WERI-Rb-1 (cell line): ENCODE results near the gene FRA10AC1.

Experiments
- DNase-seq: peaks from one replicate; pipeline ENCODE4 v3.0.0-alpha.2; 2020
- H3K27ac ChIP-seq: fragments of 250-450 bp; sonication (Bioruptor Pico); 2 replicates; pipeline ENCODE4 v1.5.1; 2020; ENCODE audit warnings: mild to moderate bottlenecking, moderate library complexity
- H3K27me3 ChIP-seq: fragments of 250-450 bp; sonication (Bioruptor Pico); 2 replicates; pipeline ENCODE4 v1.5.1; 2021; ENCODE audit warnings: mild to moderate bottlenecking, low read depth, moderate library complexity; ENCODE audit not compliant: insufficient read depth, severe bottlenecking
- H3K36me3 ChIP-seq: fragments of 250-450 bp; sonication (Bioruptor Pico); 2 replicates; pipeline ENCODE4 v1.5.1; 2020; ENCODE audit warnings: mild to moderate bottlenecking, moderate library complexity
- H3K4me3 ChIP-seq: 2 replicates; pipeline ENCODE4 v1.5.1; 2011; ENCODE audit warnings: low read depth, mild to moderate bottlenecking, control low read depth, low read length
- H3K9me3 ChIP-seq: fragments of 250-450 bp; sonication (Bioruptor Pico); 2 replicates; pipeline ENCODE4 v1.5.1; 2021; ENCODE audit warnings: mild to moderate bottlenecking, moderate library complexity; ENCODE audit not compliant: severe bottlenecking
- CTCF ChIP-seq: IDR thresholded peaks from 2 replicates; pipeline ENCODE4 v1.5.1; 2011; ENCODE audit warnings: low read depth, mild to moderate bottlenecking, control low read depth, inconsistent platforms, low read length

Gene FRA10AC1

GRCh38 chr10:93719901-93720300 is 17.5 kb upstream of the FRA10AC1 start:
- Histone ChIP-seq H3K36me3 (no peaks in the 10 kb centered on the region), H3K27me3 (no peaks in the 10 kb centered on the region), H3K4me3 (no peak overlapping the region), H3K27ac (no peak overlapping the region), H3K9me3 (no peaks in the 10 kb centered on the region)
- DNase-seq, result no peak
- no peak for TF ChIP-seq CTCF

- Histone ChIP-seq H3K27me3 (no peaks in the 10 kb centered on the region), H3K27ac (no peak overlapping the region), H3K36me3 (no peaks in the 10 kb centered on the region), H3K9me3 (no peaks in the 10 kb centered on the region), H3K4me3 (no peak overlapping the region)
- no peak for DNase-seq
- TF ChIP-seq CTCF, result no peak
Measured at GRCh38 chr10:93718937-93719725, 16.7 kb upstream of the FRA10AC1 start.

DNA sequence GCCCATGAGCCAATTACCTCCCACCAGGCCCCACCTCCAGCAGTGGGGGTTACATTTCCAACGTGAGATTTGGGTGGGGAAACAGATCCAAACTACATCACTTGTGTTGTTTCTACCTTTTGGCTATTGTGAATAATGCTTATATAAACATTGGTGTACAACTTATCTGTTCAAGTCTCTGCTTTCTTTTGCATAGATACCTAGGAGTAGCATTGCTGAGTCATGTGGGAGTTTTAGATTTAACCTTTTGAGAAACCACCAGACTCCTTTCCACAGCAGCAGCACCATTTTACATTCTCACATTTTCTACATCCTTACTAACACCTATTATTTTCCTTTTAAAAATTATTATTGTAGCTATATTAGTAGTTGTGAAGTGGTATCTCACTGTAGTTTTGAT is 14.4 kb upstream of the FRA10AC1 start:
- H3K27me3 ChIP-seq, result no peaks in the 10 kb centered on the region
- no peak for TF ChIP-seq CTCF
- H3K27ac ChIP-seq, result no peak overlapping the region
- H3K36me3 ChIP-seq, result no peaks in the 10 kb centered on the region
- no peak overlapping the region for H3K4me3 ChIP-seq
- no peaks in the 10 kb centered on the region for H3K9me3 ChIP-seq
- DNase-seq, result no peak

DNA sequence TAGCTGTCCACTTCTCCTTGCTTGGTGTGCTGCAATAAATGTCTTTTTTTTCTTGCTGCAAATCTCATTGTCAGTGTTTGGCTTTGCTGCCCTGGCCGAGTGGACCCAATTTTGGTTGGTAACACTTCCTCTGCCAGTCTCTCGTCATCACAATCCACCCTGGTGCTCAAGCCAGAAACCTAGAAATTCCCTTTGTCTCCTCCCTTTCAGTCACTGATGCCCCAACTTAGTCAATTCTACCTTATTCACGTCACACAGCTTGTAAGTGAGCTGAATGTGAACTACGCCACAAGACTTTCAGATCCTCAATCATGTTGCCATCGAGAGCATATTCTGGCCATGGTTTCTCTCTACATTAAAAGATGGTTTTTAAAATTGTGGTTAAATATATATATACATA is 13.0 kb upstream of the FRA10AC1 start:
- no peak overlapping the region for H3K27ac ChIP-seq
- no peaks in the 10 kb centered on the region for H3K9me3 ChIP-seq
- no peak for DNase-seq
- no peaks in the 10 kb centered on the region for H3K27me3 ChIP-seq
- H3K4me3 ChIP-seq, result no peak overlapping the region
- TF ChIP-seq CTCF, result no peak
- no peaks in the 10 kb centered on the region for H3K36me3 ChIP-seq

DNA sequence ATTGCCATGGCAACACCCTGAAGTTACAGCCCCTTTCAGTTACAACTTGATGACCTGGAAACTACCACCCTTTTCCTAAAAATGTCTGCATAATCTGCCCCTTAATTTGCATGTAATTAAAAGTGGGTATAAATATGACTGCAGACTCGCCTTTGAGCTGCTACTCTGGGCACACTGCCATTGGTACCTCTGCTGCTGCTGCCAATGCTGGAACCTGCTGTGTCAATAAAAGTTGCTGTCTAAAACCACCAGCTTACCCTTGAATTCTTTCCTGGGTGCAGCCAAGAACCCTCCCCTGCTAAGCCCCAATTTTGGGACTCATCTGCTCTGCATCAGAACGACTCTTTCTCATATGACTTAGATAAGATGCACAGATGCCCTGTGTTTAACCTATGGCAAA is 10.2 kb upstream of the FRA10AC1 start:
- DNase-seq, result no peak
- no peak overlapping the region for H3K27ac ChIP-seq
- no peak overlapping the region for H3K4me3 ChIP-seq
- no peaks in the 10 kb centered on the region for H3K9me3 ChIP-seq
- no peaks in the 10 kb centered on the region for H3K27me3 ChIP-seq
- no peaks in the 10 kb centered on the region for H3K36me3 ChIP-seq
- TF ChIP-seq CTCF, result no peak

- H3K27me3 ChIP-seq, result no peaks in the 10 kb centered on the region
- no peak for DNase-seq
- H3K27ac ChIP-seq, result no peak overlapping the region
- H3K4me3 ChIP-seq, result no peak overlapping the region
- no peaks in the 10 kb centered on the region for H3K36me3 ChIP-seq
- no peaks in the 10 kb centered on the region for H3K9me3 ChIP-seq
- TF ChIP-seq CTCF, result no peak
Measured at GRCh38 chr10:93711891-93712290, 9.5 kb upstream of the FRA10AC1 start.
